VCaP (cell line): ENCODE results near the gene HFE.
"Not testable (repeated sequence)": the region's sequence is repeated elsewhere in the genome, so short reads cannot be mapped to it uniquely, and the experiment has no call there.

Experiments
- H3K27ac ChIP-seq: fragments of 450-650 bp; 2 replicates; pipeline ENCODE4 v1.5.1; 2017
- CTCF ChIP-seq: fragments of 450-650 bp; conservative IDR thresholded peaks from 2 replicates; pipeline ENCODE4 v1.5.1; 2017; ENCODE audit warnings: mild to moderate bottlenecking, moderate library complexity

HFE gene

GRCh38 chr6:26075063-26075717, 12.0 kb upstream of the HFE start:
- TF ChIP-seq CTCF = no peak
- H3K27ac ChIP-seq = no peak overlapping the region

GRCh38 chr6:26078066-26078465, 9.2 kb upstream of the HFE start:
- not testable (repeated sequence) for H3K27ac ChIP-seq

- H3K27ac ChIP-seq = not testable (repeated sequence)
These were observed 6.1 kb upstream of the HFE start for GRCh38 chr6:26081096-26081495.

- no peak for TF ChIP-seq CTCF
- no peak overlapping the region for H3K27ac ChIP-seq
These were observed 1.0 kb upstream of the HFE start for GRCh38 chr6:26086211-26086610.

GRCh38 chr6:26088344-26088743, 1.1 kb downstream of the HFE start:
- no peak for TF ChIP-seq CTCF
- H3K27ac ChIP-seq = no peak overlapping the region

GRCh38 chr6:26089272-26089671, 2.0 kb downstream of the HFE start:
- no peak for TF ChIP-seq CTCF
- no peak overlapping the region for H3K27ac ChIP-seq

- no peak for TF ChIP-seq CTCF
- H3K27ac ChIP-seq = no peak overlapping the region
These were observed 5.2 kb downstream of the HFE start for GRCh38 chr6:26092443-26092842.

GRCh38 chr6:26094036-26094435, 6.8 kb downstream of the HFE start:
- H3K27ac ChIP-seq = no peak overlapping the region

More at GRCh38 chr6:26094036-26094435, 6.8 kb downstream of the HFE start:
- no peak for TF ChIP-seq CTCF
